Activated CD4-positive, alpha-beta T cell treated with anti-CD3 and anti-CD28 coated beads, Interleukin-2, amount 10 ng/mL, durations not matched to agents 7 days and 5 days (primary cell): Measurements from ENCODE around the gene MAPK12. TPM values are rescaled to one million over a fixed set of nuclear protein-coding genes. Genes with fewer than 3 reads are reported as not detected.

ENCODE experiments used
- CTCF ChIA-PET: fragments of 350-600 bp; sonication (Branson Sonifier 250); formaldehyde crosslinking; loops from one replicate; lab custom pipeline; 2021; ENCODE audit warnings: antibody characterized with exemption; lab: Charles Lee
- POLR2A ChIA-PET: fragments of 350-600 bp; sonication (Branson Sonifier 250); formaldehyde crosslinking; loops from one replicate; lab custom pipeline; 2021; ENCODE audit warnings: antibody characterized with exemption; lab: Charles Lee
- DNase-seq: peaks from one replicate; pipeline ENCODE4 v3.0.0-alpha.2; 2020
- H3K27ac Mint-ChIP-seq: one replicate; pipeline ENCODE4 v1.8.0; 2021; ENCODE audit warnings: mild to moderate bottlenecking, moderate library complexity, mixed read lengths
- H3K27me3 Mint-ChIP-seq: one replicate; pipeline ENCODE4 v1.8.0; 2021; ENCODE audit warnings: mixed read lengths
- H3K36me3 Mint-ChIP-seq: one replicate; pipeline ENCODE4 v1.8.0; 2021; ENCODE audit warnings: low read depth, mixed read lengths
- H3K4me1 Mint-ChIP-seq: one replicate; pipeline ENCODE4 v1.8.0; 2021; ENCODE audit warnings: mixed read lengths
- H3K4me3 Mint-ChIP-seq: one replicate; pipeline ENCODE4 v1.8.0; 2021; ENCODE audit warnings: mild to moderate bottlenecking, moderate library complexity, mixed read lengths
- H3K9me3 Mint-ChIP-seq: one replicate; pipeline ENCODE4 v1.8.0; 2021; ENCODE audit warnings: mixed read lengths
- total RNA-seq, 2 experiments: library from RNA; stranded (reverse); gene quantifications; one replicate each; pipeline ENCODE4 v1.2.3, GENCODE V29; 2021

Gene MAPK12
- 1 to 10 TPM; 2.9 TPM for total RNA-seq

GRCh38 chr22:50261615-50262459 is at the start of gene MAPK12:
MAPK12 (minus strand) TSS chr22:50261683; CDS start chr22:50261509, 174 bp downstream.
- POLR2A ChIA-PET: no interaction called here
- H3K9me3 Mint-ChIP-seq: no peaks in the 10 kb centered on the region
- H3K27ac Mint-ChIP-seq: no peak within 1 kb of the TSS
- CTCF ChIA-PET: interaction anchor here (1.2 to 5.0 kb wide), 4 partner anchors 9 to 80 kb away, joined by 4 to 25 read pairs (median 6); partner anchors contain the start of gene HDAC10
- no peak for DNase-seq
- H3K27me3 Mint-ChIP-seq: peaks cover 15% of the 10 kb centered on the region
- H3K4me3 Mint-ChIP-seq: peak within 1 kb of the TSS; percentile 45
- H3K4me1 Mint-ChIP-seq: peaks cover 6% of the 10 kb centered on the region
- H3K36me3 Mint-ChIP-seq: no peaks in the 10 kb centered on the region

- peaks cover 28% of the 10 kb centered on the region for H3K4me1 Mint-ChIP-seq
- no peak for DNase-seq
- peaks cover 7% of the 10 kb centered on the region for H3K27me3 Mint-ChIP-seq
- H3K4me3 Mint-ChIP-seq: no peak overlapping the region
- H3K9me3 Mint-ChIP-seq: no peaks in the 10 kb centered on the region
- POLR2A ChIA-PET: no interaction called here
- CTCF ChIA-PET: no interaction called here
- H3K36me3 Mint-ChIP-seq: no peaks in the 10 kb centered on the region
- no peak overlapping the region for H3K27ac Mint-ChIP-seq
Observed at GRCh38 chr22:50310949-50311444, 49.5 kb upstream of the MAPK12 start.

- Mint-ChIP-seq H3K4me3 (no peak overlapping the region), H3K27ac (no peak overlapping the region), H3K4me1 (peaks cover 26% of the 10 kb centered on the region), H3K9me3 (no peaks in the 10 kb centered on the region), H3K36me3 (no peaks in the 10 kb centered on the region), H3K27me3 (peaks cover 10% of the 10 kb centered on the region)
- ChIA-PET POLR2A (no interaction called here), CTCF (interaction anchor here (0.6 kb wide), 1 partner anchor 200 kb away, joined by 3 read pairs; no protein-coding TSS in a partner anchor)
- no peak for DNase-seq
Observed at GRCh38 chr22:50310031-50310722, 48.7 kb upstream of the MAPK12 start.

GRCh38 chr22:50309601-50309991 is 48.1 kb upstream of the MAPK12 start:
- Mint-ChIP-seq H3K9me3 (no peaks in the 10 kb centered on the region), H3K27ac (no peak overlapping the region), H3K27me3 (peaks cover 10% of the 10 kb centered on the region), H3K4me1 (peaks cover 22% of the 10 kb centered on the region), H3K36me3 (no peaks in the 10 kb centered on the region), H3K4me3 (no peak overlapping the region)
- ChIA-PET POLR2A (no interaction called here), CTCF (interaction anchor here (0.6 kb wide), 1 partner anchor 201 kb away, joined by 3 read pairs; no protein-coding TSS in a partner anchor)
- no peak for DNase-seq

- Mint-ChIP-seq H3K27ac (no peak overlapping the region), H3K36me3 (no peaks in the 10 kb centered on the region), H3K9me3 (no peaks in the 10 kb centered on the region), H3K4me1 (peaks cover 21% of the 10 kb centered on the region), H3K27me3 (peaks cover 12% of the 10 kb centered on the region), H3K4me3 (peak overlapping the region; percentile 35)
- no peak for DNase-seq
- CTCF ChIA-PET: interaction anchor here (0.6 to 1.3 kb wide), 2 partner anchors 33 to 49 kb away, joined by 3 to 4 read pairs; no protein-coding TSS in a partner anchor
- POLR2A ChIA-PET: no interaction called here
Observed at GRCh38 chr22:50308986-50309600, 47.6 kb upstream of the MAPK12 start.

GRCh38 chr22:50308597-50308935 is 47.1 kb upstream of the MAPK12 start:
- ChIA-PET POLR2A (no interaction called here), CTCF (interaction anchor here (0.6 to 1.3 kb wide), 2 partner anchors 32 to 48 kb away, joined by 3 to 4 read pairs; no protein-coding TSS in a partner anchor)
- Mint-ChIP-seq H3K4me1 (peaks cover 17% of the 10 kb centered on the region), H3K36me3 (no peaks in the 10 kb centered on the region), H3K27me3 (peaks cover 13% of the 10 kb centered on the region), H3K9me3 (no peaks in the 10 kb centered on the region), H3K27ac (no peak overlapping the region), H3K4me3 (peak overlapping the region; percentile 35)
- DNase-seq: no peak

- Mint-ChIP-seq H3K9me3 (no peaks in the 10 kb centered on the region), H3K4me3 (peak overlapping the region; percentile 19), H3K27ac (no peak overlapping the region), H3K36me3 (no peaks in the 10 kb centered on the region), H3K27me3 (peaks cover 13% of the 10 kb centered on the region), H3K4me1 (peaks cover 16% of the 10 kb centered on the region)
- ChIA-PET POLR2A (no interaction called here), CTCF (interaction anchor here (0.6 to 2.7 kb wide), 4 partner anchors 8 to 48 kb away, joined by 3 to 9 read pairs (median 4); no protein-coding TSS in a partner anchor)
- no peak for DNase-seq
Observed at GRCh38 chr22:50307890-50308596, 46.6 kb upstream of the MAPK12 start.

- Mint-ChIP-seq H3K9me3 (no peaks in the 10 kb centered on the region), H3K27ac (no peak within 1 kb of the TSS), H3K36me3 (no peaks in the 10 kb centered on the region), H3K4me1 (peaks cover 16% of the 10 kb centered on the region), H3K27me3 (peaks cover 13% of the 10 kb centered on the region), H3K4me3 (peak within 1 kb of the TSS; percentile 19)
- DNase-seq: no peak
- CTCF ChIA-PET: interaction anchor here (0.6 to 2.7 kb wide), 5 partner anchors 9 to 31 kb away, joined by 3 to 9 read pairs (median 3); no protein-coding TSS in a partner anchor
- POLR2A ChIA-PET: no interaction called here
Observed at GRCh38 chr22:50306753-50307749, 45.6 kb upstream of the MAPK12 start, which contains the start of gene PLXNB2. PLXNB2 (minus strand) TSS chr22:50307646; CDS start chr22:50290584, 17,062 bp downstream.

GRCh38 chr22:50305923-50306566 is 44.6 kb upstream of the MAPK12 start:
- H3K27me3 Mint-ChIP-seq: peaks cover 15% of the 10 kb centered on the region
- peak overlapping the region; percentile 41 for H3K27ac Mint-ChIP-seq
- H3K4me1 Mint-ChIP-seq: peaks cover 16% of the 10 kb centered on the region
- H3K4me3 Mint-ChIP-seq: peak overlapping the region; percentile 58
- H3K9me3 Mint-ChIP-seq: no peaks in the 10 kb centered on the region
- ChIA-PET POLR2A (no interaction called here), CTCF (interaction anchor here (1.2 to 2.7 kb wide), 4 partner anchors 10 to 36 kb away, joined by 3 to 9 read pairs (median 4); no protein-coding TSS in a partner anchor)
- DNase-seq: no peak
- H3K36me3 Mint-ChIP-seq: no peaks in the 10 kb centered on the region

- no peak overlapping the region for H3K27ac Mint-ChIP-seq
- peaks cover 16% of the 10 kb centered on the region for H3K4me1 Mint-ChIP-seq
- no peaks in the 10 kb centered on the region for H3K36me3 Mint-ChIP-seq
- ChIA-PET CTCF (interaction anchor here (0.9 to 2.7 kb wide), 7 partner anchors 9 to 37 kb away, joined by 3 to 20 read pairs (median 4); no protein-coding TSS in a partner anchor), POLR2A (interaction anchor here (0.6 kb wide), 1 partner anchor 259 kb away, joined by 3 read pairs; no protein-coding TSS in a partner anchor)
- peaks cover 17% of the 10 kb centered on the region for H3K27me3 Mint-ChIP-seq
- H3K9me3 Mint-ChIP-seq: no peaks in the 10 kb centered on the region
- DNase-seq: no peak
- no peak overlapping the region for H3K4me3 Mint-ChIP-seq
Observed at GRCh38 chr22:50305393-50305922, 44.0 kb upstream of the MAPK12 start.
